ENCODE results near the gene WRAP53. TPM values are rescaled to one million over a fixed set of nuclear protein-coding genes. Genes with fewer than 3 reads are reported as not detected.

WRAP53 gene
- 1 to 10 TPM; 1.1 to 3.3 (median 2.1) TPM for total RNA-seq

DNA sequence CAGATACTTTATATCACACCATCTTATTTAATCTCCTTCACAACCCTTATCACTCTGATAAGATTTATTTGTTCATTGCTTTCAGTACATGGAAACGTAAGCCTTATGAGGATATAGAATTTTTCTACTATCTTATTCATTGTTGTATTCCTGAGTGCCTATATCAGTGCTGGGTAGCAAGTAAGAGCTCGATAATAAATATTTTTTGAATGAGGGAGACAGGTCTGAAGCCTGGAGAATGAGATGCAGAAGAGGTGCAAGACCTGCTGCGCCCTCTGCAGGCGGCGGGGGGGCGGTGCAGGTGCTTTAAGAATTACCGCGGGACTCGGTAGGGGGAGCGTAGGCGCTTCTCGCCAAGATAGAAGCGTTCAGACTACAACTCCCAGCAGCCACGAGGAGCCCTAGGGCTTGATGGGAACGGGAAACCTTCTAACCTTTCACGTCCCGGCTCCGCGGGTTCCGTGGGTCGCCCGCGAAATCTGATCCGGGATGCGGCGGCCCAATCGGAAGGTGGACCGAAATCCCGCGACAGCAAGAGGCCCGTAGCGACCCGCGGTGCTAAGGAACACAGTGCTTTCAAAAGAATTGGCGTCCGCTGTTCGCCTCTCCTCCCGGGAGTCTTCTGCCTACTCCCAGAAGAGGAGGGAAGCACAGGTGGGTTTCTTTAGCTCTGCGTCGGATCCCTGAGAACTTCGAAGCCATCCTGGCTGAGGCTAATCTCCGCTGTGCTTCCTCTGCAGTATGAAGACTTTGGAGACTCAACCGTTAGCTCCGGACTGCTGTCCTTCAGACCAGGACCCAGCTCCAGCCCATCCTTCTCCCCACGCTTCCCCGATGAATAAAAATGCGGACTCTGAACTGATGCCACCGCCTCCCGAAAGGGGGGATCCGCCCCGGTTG, at the start of gene WRAP53:
TSS of gene WRAP53 (plus strand) at position 570 of the 900 bp plus-strand sequence. CDS start at position 742, 172 bp downstream.
- TF ChIP-seq, protein P1, sequence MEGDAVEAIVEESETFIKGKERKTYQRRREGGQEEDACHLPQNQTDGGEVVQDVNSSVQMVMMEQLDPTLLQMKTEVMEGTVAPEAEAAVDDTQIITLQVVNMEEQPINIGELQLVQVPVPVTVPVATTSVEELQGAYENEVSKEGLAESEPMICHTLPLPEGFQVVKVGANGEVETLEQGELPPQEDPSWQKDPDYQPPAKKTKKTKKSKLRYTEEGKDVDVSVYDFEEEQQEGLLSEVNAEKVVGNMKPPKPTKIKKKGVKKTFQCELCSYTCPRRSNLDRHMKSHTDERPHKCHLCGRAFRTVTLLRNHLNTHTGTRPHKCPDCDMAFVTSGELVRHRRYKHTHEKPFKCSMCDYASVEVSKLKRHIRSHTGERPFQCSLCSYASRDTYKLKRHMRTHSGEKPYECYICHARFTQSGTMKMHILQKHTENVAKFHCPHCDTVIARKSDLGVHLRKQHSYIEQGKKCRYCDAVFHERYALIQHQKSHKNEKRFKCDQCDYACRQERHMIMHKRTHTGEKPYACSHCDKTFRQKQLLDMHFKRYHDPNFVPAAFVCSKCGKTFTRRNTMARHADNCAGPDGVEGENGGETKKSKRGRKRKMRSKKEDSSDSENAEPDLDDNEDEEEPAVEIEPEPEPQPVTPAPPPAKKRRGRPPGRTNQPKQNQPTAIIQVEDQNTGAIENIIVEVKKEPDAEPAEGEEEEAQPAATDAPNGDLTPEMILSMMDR (IDR thresholded peaks at IDR 0.05; ENCODE audit: low read depth), result no peak

DNA sequence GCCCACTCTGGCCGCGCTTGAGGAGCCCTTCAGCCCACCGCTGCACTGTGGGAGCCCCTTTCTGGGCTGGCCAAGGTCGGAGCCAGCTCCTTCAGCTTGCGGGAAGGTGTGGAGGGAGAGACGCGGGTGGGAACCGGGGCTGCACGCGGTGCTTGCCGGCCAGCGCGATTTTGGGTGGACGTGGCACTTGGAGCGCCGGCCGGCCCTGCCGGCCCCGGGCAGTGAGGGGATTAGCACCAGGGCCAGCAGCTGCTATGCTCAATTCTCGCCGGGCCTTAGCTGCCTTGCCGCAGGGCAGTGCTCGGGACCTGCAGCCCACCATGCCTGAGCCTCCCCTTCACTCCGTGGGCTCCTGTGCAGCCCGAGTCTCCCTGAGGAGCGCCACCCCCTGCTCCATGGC, 47.5 kb upstream of the WRAP53 start:
- TF ChIP-seq, protein P1 (IDR thresholded peaks at IDR 0.05; ENCODE audit: low read depth), result no peak

GRCh38 chr17:7644775-7645174, 43.5 kb upstream of the WRAP53 start:
- TF ChIP-seq, protein P1 (IDR thresholded peaks at IDR 0.05; ENCODE audit: low read depth), result no peak

GRCh38 chr17:7646457-7646856, 41.8 kb upstream of the WRAP53 start:
- TF ChIP-seq, protein P1 (IDR thresholded peaks at IDR 0.05; ENCODE audit: low read depth), result no peak

DNA sequence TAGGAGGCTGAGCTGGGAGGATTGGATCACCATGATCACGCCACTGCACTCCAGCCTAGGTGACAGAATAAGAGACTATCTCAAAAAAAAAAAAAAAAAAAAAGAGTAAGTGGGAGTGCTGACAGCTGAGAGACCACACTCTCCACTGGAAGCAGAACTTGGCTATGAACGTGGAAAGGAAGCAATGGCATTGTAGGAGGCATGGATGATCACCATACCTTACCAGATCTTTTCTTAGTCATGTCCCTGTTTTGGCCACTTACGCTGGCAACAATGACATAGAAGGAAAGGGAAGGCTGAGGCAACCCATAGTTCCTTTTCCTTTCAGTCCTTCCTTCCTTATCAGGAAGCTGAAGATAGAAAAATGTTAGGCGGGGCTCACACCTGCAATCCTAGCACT, 41.3 kb upstream of the WRAP53 start:
- TF ChIP-seq, protein P1 (IDR thresholded peaks at IDR 0.05; ENCODE audit: low read depth), result no peak

- TF ChIP-seq, protein P1 (IDR thresholded peaks at IDR 0.05; ENCODE audit: low read depth), result no peak
Observed at GRCh38 chr17:7650509-7651096, 37.7 kb upstream of the WRAP53 start, which contains the start of gene ATP1B2. Gene ATP1B2 (plus strand): TSS chr17:7650926. CDS start chr17:7651519, 593 bp downstream.

- TF ChIP-seq, protein P1 (IDR thresholded peaks at IDR 0.05; ENCODE audit: low read depth), result no peak
Observed at GRCh38 chr17:7651097-7651664, 37.1 kb upstream of the WRAP53 start.

All from subcutaneous adipose tissue (tissue), 4 donors.